Retina (tissue), 1 donor: Measurements from ENCODE around the gene FRAS1.
"Not testable (repeated sequence)": the region's sequence is repeated elsewhere in the genome, so short reads cannot be mapped to it uniquely, and the experiment has no call there.

Experiments used
- DNase-seq: peaks from one replicate; pipeline ENCODE4 v3.0.0-alpha.2; 2016

The FRAS1 gene

GRCh38 chr4:78058591-78059523 is 1.7 kb downstream of the FRAS1 start:
- DNase-seq, result peak; percentile 85

- peak; percentile 74 for DNase-seq
Observed at GRCh38 chr4:78059524-78059889, 2.4 kb downstream of the FRAS1 start.

- DNase-seq, result no peak
Observed at GRCh38 chr4:78059938-78060337, 2.8 kb downstream of the FRAS1 start.

- DNase-seq, result no peak
Observed at GRCh38 chr4:78061939-78062570, 4.9 kb downstream of the FRAS1 start.

- no peak for DNase-seq
Observed at GRCh38 chr4:78065508-78066192, 8.5 kb downstream of the FRAS1 start.

- DNase-seq, result no peak
Observed at GRCh38 chr4:78068481-78068880, 11.4 kb downstream of the FRAS1 start.

GRCh38 chr4:78069319-78069718 is 12.2 kb downstream of the FRAS1 start:
- no peak for DNase-seq

GRCh38 chr4:78069859-78070258 is 12.7 kb downstream of the FRAS1 start:
- DNase-seq, result no peak

- DNase-seq, result no peak
Observed at GRCh38 chr4:78070731-78071282, 13.7 kb downstream of the FRAS1 start.

- DNase-seq, result no peak
Observed at GRCh38 chr4:78074759-78075158, 17.6 kb downstream of the FRAS1 start.

- no peak for DNase-seq
Observed at GRCh38 chr4:78075986-78076385, 18.9 kb downstream of the FRAS1 start.

GRCh38 chr4:78078101-78078500 is 21.0 kb downstream of the FRAS1 start:
- DNase-seq, result no peak

GRCh38 chr4:78079726-78080430 is 22.8 kb downstream of the FRAS1 start:
- peak; percentile 16 for DNase-seq

- DNase-seq, result no peak
Observed at GRCh38 chr4:78081541-78081940, 24.4 kb downstream of the FRAS1 start.

GRCh38 chr4:78083035-78083434 is 25.9 kb downstream of the FRAS1 start:
- no peak for DNase-seq

- no peak for DNase-seq
Observed at GRCh38 chr4:78091534-78091933, 34.4 kb downstream of the FRAS1 start.

- DNase-seq, result not testable (repeated sequence)
Observed at GRCh38 chr4:78092350-78092749, 35.2 kb downstream of the FRAS1 start.

- DNase-seq, result no peak
Observed at GRCh38 chr4:78092850-78093249, 35.7 kb downstream of the FRAS1 start.

GRCh38 chr4:78095081-78095480 is 38.0 kb downstream of the FRAS1 start:
- no peak for DNase-seq

GRCh38 chr4:78099058-78099457 is 41.9 kb downstream of the FRAS1 start:
- DNase-seq, result no peak

GRCh38 chr4:78100060-78100459 is 42.9 kb downstream of the FRAS1 start:
- no peak for DNase-seq

GRCh38 chr4:78119698-78120097 is 62.6 kb downstream of the FRAS1 start:
- no peak for DNase-seq
